Kidney tubule cell (primary cell): Measurements from ENCODE around the gene ODAD2.

Experiments used
- DNase-seq: peaks from one replicate; pipeline ENCODE4 v3.0.0-alpha.2; 2018; ENCODE audit warnings: low spot score

ODAD2 gene

DNA sequence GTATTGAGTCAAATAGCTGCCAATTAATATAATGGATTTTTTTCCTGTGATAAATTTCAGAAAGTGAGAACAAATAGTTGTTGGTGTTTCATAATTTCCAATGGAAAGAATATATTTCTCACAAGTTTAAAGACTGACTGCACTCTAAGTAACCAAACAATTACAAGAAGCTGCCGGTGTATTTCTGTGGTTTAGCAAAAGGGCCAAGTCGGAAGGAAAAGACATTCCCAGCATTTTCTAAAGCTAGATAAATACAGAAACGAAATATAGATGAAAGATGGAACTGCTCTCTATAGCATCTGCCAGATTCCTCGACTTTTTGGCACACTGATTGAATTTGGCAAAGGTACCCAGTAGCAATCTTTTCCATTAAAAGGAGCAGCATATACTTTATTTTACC, 160.5 kb downstream of the ODAD2 start:
- DNase-seq: no peak

- DNase-seq: no peak
Measured at GRCh38 chr10:27834476-27834875, 164.4 kb downstream of the ODAD2 start.

- no peak for DNase-seq
Measured at GRCh38 chr10:27833792-27834191, 165.1 kb downstream of the ODAD2 start.

DNA sequence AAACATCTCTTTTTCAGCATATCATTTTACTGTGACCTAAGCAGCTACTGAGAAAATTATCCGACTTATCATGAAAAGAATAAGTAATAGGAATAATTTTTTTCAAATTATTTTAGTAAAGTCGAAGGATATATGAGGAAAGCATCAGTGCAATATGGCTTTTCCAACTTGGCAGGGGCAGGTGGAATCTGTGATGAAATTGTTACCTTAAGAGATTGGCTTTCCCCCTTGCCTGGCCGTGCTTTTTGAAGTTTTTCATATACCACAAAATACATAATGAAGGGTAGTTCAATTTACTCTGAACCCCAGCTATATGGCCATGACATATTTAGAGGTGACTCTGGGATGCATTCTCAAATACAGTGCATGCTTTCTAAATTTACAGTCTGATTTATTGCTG, 166.1 kb downstream of the ODAD2 start:
- no peak for DNase-seq

DNA sequence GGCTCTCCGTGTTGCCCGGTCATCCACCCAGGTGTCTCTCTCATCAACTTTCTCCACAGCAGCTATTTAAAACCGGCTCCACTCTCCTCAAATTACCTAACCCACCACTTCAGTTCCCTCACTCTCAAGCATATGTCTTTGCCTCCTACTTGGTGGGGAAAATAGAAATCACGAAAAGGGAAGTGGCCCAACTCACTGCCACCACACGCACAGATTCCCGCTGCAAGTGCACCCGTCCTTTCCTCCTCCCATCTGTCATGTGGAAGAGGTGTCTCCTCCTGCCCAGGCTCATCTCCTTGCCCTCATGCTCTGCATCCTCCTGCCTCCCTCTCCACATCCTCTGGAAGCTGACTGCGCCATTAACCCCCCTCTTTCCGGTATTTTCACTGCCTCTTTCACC, 172.5 kb downstream of the ODAD2 start:
- no peak for DNase-seq

DNA sequence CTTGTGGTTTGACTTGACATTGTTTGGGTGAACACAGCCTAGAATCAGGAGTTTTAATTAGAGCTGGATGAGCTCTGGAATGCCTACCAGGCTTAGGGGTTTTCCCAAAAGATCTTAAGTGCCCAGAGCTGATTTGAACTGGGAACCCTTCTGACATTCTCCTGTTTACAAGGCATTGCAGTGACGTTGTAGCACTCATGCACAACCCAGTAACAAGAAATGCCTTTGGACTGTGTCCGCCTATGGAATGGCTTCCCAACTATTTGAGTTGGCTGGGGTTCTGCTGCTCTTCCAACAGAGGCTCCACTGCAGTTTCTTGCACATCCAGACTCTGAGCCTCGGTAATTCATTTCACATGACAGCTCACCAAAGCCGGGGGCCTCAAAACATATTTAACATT, 176.6 kb downstream of the ODAD2 start:
- peak; percentile 20 for DNase-seq

DNA sequence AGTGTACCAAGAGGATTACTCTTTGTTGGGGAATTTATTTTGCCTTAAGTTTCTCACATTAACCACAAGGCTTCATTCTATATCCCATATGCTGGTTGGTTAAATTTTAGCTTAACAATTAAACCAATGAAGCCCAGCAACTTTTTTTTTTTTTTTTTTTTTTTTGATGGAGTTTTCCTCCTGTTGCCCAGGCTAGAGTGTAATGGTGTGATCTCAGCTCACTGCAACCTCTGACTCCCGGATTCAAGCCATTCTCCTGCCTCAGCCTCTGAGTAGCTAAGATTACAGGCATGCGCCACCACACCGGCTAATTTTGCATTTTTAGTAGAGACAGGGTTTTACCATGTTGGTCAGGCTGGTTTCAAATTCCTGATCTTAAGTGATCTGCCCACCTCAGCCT, 178.2 kb downstream of the ODAD2 start:
- no peak for DNase-seq

GRCh38 chr10:27819781-27820531, 178.9 kb downstream of the ODAD2 start:
- peak; percentile 39 for DNase-seq

- no peak for DNase-seq
Measured at GRCh38 chr10:27816320-27816719, 182.6 kb downstream of the ODAD2 start.

- no peak for DNase-seq
Measured at GRCh38 chr10:27815846-27816245, 183.0 kb downstream of the ODAD2 start.

GRCh38 chr10:27815261-27815660, 183.6 kb downstream of the ODAD2 start:
- no peak for DNase-seq

- no peak for DNase-seq
Measured at GRCh38 chr10:27805180-27805579, 193.7 kb downstream of the ODAD2 start.

GRCh38 chr10:27804136-27804535, 194.7 kb downstream of the ODAD2 start:
- no peak for DNase-seq

DNA sequence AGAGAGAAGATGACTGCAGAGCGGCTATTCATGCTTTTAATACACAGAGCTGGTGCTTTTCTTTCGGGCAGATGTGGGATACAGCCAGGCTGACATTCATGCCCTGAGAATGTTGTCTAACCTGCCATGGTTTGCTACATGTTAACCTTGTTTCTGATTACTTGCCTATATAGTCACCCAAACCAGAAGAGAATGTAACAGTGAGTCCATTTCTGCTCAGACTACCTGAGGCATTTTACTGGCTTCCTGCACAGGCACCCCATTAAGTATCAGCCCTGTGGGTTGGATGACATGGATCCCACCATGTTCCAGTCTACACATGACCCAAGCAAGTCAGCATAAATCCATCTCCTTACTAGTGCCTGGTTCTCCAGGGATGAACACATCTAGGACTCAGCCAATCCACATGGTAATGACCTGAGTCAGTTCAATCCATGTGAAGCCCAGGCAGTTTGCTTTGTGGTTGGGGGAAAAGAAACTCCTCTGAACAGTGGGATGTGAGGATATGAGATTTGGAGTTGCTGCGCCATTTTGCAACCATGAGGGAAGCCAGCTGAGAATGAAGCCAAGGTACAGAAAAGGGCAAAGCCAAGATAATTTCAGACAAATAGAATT, 197.6 kb downstream of the ODAD2 start:
- peak; percentile 72 for DNase-seq

GRCh38 chr10:27799046-27799445, 199.8 kb downstream of the ODAD2 start:
- no peak for DNase-seq

- no peak for DNase-seq
Measured at GRCh38 chr10:27794157-27794556, 204.7 kb downstream of the ODAD2 start.

- DNase-seq: no peak
Measured at GRCh38 chr10:27792216-27792615, 206.7 kb downstream of the ODAD2 start.

DNA sequence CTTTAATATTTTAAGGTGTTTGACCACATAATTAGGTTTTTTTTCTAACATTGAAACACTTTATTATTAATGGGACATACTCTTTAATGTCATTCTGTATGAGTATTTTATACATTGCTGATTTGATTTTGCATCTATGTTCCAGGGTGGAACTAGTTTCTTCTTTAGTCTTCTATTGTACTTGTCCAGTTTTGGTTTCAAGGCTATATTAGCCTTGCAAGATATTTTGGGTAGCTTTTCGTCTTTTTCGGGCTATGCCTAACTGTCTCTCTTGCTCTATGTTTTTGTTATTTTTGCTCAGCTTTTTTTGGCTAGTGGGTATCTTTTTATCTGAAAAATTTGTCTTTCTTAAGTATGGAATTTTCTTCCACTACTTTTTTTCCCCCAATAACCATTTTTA, 214.6 kb downstream of the ODAD2 start:
- DNase-seq: no peak

DNA sequence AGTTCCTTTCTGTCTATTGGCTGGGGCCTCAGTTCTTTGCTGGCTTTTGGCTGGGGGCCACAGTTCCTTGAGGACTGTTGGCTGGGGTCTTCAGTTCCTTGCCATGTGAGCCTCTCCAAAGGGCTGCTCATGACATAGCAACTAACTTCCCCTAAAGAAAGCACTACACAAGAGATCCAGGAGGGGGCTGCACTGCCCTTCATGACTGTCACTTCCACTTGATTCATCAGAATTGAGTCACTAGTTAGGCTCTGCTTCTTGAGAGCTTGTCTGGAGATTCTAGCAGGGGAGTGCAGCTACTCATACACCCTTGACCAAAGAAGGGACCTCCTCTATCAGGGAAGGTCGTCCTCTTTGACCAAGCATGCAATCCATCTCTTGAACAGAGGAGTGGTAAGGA, 215.2 kb downstream of the ODAD2 start:
- DNase-seq: peak; percentile 82

GRCh38 chr10:27779462-27780015, 219.3 kb downstream of the ODAD2 start:
- no peak for DNase-seq

DNA sequence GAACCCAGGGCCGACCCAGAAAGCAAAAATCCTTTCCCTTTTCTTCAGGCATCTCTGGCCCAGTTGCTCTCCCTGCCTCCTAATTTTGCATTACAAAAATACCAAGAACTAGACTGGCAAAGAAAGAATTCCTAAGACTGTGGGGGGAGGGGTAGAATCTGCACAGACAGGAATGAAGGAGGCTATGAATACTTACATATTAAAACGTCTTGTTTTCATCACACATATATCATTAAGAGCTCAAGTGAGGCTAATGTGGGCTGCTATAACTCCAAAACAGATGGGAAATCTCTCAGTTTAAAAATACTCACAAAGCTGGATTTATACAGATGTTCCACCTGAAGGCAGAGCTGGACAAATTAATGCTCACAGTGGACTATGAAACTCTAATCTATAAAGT, 224.0 kb downstream of the ODAD2 start:
- DNase-seq: no peak

DNA sequence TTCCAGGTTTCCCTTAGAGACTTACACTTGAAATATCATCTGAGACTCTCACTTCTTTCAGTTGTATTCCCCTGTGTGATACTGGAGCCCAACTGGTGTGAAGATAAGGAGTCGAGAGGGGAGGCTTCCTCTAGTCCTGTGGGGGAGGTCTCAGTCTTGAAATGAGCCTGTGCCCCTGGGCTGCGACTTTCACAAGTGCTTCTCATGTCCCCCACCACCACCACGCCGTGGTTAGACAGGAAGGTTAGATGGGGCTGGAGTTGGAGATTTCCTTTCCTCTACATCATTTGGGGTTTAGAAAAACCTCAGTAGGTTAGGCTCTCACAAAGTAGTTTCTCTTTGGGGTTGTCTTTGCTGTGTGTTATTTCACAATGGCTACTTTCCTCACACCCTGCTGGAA, 227.6 kb downstream of the ODAD2 start:
- DNase-seq: no peak

DNA sequence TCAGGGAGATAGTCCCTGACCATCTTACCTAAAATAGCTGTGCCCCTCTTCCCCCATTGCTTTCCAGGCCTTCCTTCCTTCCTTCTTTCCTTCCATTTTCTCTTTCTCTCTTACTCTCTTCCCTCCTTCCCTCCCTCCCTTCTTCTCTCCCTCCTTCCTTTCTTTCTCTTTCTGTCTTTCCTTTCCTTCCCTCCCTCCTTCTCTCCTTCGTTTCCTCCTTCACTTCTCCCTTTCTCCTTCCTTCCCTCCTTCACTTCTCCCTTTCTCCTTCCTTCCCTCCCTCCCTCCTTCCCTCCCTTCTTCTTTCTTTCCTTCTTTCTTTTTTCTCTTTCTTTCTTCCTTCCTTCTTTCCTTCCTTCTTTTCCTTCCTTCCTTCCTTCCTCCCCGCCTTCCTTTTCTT, 228.7 kb downstream of the ODAD2 start:
- no peak for DNase-seq
